ENCODE data around the gene CLCN6. TPM values are rescaled to one million over a fixed set of nuclear protein-coding genes. Genes with fewer than 3 reads are reported as not detected.

Gene CLCN6
- total and polyA plus RNA-seq, 4 donors, result 5.0 to 9.0 (median 6.5) TPM

DNA sequence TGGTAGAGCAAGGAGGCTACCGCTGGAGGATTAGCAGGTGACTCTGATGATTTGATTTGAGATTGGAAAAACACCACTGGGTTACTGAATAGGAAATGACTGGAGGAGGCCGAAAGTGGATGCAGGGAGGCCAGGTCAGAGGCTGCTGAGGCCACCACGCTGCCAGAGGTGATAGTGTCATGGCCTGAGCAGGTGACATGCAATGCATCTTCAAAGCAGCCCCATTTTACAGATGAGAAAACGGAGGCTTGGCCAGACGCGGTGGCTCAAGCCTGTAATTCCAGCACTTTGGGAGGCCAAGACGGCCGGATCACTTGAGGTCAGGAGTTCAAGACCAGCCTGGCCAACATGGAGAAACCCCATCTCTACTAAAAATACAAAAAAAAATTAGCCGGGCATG lies 31.2 kb upstream of the CLCN6 start:
- no peak overlapping the region for H3K27ac ChIP-seq (ENCODE audit: low read depth in 1 of 2, low read length in 2 of 2)
- WGBS, result 95% methylated on average over 9 of the region's 9 CpGs
- H3K4me1 ChIP-seq (ENCODE audit: control insufficient read depth in 4 of 4, insufficient read depth in 4 of 4, low read length in 3 of 4), result peaks cover 0 to 18% (median 9%) of the 10 kb centered on the region in 4 donors
- no peaks in the 10 kb centered on the region for H3K27me3 ChIP-seq (ENCODE audit: control insufficient read depth in 4 of 4, insufficient read depth in 4 of 4, low read length in 3 of 4)
- no peak overlapping the region for H3K4me3 ChIP-seq (ENCODE audit: low read depth in 1 of 3, low read length in 3 of 3)
- no peak for DNase-seq (ENCODE audit: low spot score)
- no peaks in the 10 kb centered on the region for H3K9me3 ChIP-seq (ENCODE audit: control insufficient read depth in 4 of 4, low read length in 3 of 4)
- no peak overlapping the region for H3K9ac ChIP-seq (ENCODE audit: low read depth in 1 of 2, low read length in 2 of 2)
- H3K36me3 ChIP-seq (ENCODE audit: control insufficient read depth in 4 of 4, insufficient read depth in 3 of 4, low read depth in 1 of 4, low read length in 3 of 4), result no peaks in the 10 kb centered on the region
- TF ChIP-seq, protein P1, sequence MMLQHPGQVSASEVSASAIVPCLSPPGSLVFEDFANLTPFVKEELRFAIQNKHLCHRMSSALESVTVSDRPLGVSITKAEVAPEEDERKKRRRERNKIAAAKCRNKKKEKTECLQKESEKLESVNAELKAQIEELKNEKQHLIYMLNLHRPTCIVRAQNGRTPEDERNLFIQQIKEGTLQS (IDR thresholded peaks at IDR 0.05), result no peak
- TF ChIP-seq, protein P2, sequence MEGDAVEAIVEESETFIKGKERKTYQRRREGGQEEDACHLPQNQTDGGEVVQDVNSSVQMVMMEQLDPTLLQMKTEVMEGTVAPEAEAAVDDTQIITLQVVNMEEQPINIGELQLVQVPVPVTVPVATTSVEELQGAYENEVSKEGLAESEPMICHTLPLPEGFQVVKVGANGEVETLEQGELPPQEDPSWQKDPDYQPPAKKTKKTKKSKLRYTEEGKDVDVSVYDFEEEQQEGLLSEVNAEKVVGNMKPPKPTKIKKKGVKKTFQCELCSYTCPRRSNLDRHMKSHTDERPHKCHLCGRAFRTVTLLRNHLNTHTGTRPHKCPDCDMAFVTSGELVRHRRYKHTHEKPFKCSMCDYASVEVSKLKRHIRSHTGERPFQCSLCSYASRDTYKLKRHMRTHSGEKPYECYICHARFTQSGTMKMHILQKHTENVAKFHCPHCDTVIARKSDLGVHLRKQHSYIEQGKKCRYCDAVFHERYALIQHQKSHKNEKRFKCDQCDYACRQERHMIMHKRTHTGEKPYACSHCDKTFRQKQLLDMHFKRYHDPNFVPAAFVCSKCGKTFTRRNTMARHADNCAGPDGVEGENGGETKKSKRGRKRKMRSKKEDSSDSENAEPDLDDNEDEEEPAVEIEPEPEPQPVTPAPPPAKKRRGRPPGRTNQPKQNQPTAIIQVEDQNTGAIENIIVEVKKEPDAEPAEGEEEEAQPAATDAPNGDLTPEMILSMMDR (IDR thresholded peaks at IDR 0.05; ENCODE audit: low read depth, low read length, missing input control), result no peak

DNA sequence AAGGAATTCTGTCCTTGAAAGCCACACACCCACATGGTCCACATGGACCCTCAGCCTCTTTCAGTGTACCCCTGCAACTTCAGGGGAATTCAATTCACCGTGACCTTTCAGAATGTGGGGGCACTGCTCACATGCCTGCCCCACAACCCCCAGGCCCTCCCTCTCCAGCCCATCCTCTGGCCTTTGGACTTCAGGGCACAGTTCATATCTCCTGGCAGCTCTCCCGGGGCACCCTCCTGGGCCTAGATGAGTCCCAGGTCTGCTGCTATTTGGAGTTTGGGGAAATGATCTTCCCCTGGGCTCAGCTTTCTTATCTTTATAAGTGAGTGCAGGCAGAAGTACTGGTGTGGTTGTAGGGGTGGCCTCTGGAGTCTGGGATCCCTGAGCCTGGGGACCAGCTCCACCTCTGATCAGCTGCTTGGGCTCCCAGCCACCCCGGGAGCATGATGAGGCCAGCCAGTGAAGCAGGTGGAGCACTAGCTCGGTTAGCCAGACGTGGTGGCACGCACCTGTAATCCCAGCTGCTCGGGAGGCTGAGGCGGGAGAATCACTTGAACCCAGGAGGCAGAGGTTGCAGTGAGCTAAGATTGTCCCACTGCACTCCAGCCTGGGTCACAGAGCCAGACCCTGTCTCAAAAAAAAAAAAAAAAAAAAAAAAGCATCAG lies 28.2 kb upstream of the CLCN6 start:
- TF ChIP-seq HNF4A (conservative IDR thresholded peaks at IDR 0.05) (peak; percentile 100), SP1 (IDR thresholded peaks at IDR 0.05) (peak; percentile 92), GABPA (IDR thresholded peaks at IDR 0.05 in 1 of 2, conservative IDR thresholded peaks at IDR 0.05 in 1 of 2) (peak in 1 of 2 donors; percentile 14), RAD21 (IDR thresholded peaks at IDR 0.05) (peak in 1 of 2 donors; percentile 21), FOXA1 (IDR thresholded peaks at IDR 0.05) (no peak), RXRA (IDR thresholded peaks at IDR 0.05) (peak; percentile 89), HNF4G (IDR thresholded peaks at IDR 0.05) (peak; percentile 99), NR2F2 (IDR thresholded peaks at IDR 0.05) (peak; percentile 53), JUND (IDR thresholded peaks at IDR 0.05) (peak; percentile 67 to 76), YY1 (IDR thresholded peaks at IDR 0.05) (peak; percentile 67), TAF1 (conservative IDR thresholded peaks at IDR 0.05) (no peak), FOXA2 (IDR thresholded peaks at IDR 0.05) (no peak), EGR1 (IDR thresholded peaks at IDR 0.05; ENCODE audit: low read depth in 2 of 2) (peak in 1 of 2 donors; percentile 28)
- TF ChIP-seq, protein P1 (IDR thresholded peaks at IDR 0.05), result no peak
- TF ChIP-seq, protein P3, sequence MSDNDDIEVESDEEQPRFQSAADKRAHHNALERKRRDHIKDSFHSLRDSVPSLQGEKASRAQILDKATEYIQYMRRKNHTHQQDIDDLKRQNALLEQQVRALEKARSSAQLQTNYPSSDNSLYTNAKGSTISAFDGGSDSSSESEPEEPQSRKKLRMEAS (IDR thresholded peaks at IDR 0.05), result no peak
- TF ChIP-seq, protein P4, sequence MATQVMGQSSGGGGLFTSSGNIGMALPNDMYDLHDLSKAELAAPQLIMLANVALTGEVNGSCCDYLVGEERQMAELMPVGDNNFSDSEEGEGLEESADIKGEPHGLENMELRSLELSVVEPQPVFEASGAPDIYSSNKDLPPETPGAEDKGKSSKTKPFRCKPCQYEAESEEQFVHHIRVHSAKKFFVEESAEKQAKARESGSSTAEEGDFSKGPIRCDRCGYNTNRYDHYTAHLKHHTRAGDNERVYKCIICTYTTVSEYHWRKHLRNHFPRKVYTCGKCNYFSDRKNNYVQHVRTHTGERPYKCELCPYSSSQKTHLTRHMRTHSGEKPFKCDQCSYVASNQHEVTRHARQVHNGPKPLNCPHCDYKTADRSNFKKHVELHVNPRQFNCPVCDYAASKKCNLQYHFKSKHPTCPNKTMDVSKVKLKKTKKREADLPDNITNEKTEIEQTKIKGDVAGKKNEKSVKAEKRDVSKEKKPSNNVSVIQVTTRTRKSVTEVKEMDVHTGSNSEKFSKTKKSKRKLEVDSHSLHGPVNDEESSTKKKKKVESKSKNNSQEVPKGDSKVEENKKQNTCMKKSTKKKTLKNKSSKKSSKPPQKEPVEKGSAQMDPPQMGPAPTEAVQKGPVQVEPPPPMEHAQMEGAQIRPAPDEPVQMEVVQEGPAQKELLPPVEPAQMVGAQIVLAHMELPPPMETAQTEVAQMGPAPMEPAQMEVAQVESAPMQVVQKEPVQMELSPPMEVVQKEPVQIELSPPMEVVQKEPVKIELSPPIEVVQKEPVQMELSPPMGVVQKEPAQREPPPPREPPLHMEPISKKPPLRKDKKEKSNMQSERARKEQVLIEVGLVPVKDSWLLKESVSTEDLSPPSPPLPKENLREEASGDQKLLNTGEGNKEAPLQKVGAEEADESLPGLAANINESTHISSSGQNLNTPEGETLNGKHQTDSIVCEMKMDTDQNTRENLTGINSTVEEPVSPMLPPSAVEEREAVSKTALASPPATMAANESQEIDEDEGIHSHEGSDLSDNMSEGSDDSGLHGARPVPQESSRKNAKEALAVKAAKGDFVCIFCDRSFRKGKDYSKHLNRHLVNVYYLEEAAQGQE (IDR thresholded peaks at IDR 0.05), result peak; percentile 67
- Histone ChIP-seq H3K27ac (ENCODE audit: low read depth in 1 of 2, low read length in 2 of 2) (peak overlapping the region; percentile 45 to 54), H3K9ac (ENCODE audit: low read depth in 1 of 2, low read length in 2 of 2) (peak overlapping the region in 1 of 2 donors; percentile 49), H3K36me3 (ENCODE audit: control insufficient read depth in 4 of 4, insufficient read depth in 3 of 4, low read depth in 1 of 4, low read length in 3 of 4) (no peaks in the 10 kb centered on the region), H3K4me1 (ENCODE audit: control insufficient read depth in 4 of 4, insufficient read depth in 4 of 4, low read length in 3 of 4) (peaks cover 0 to 19% (median 10%) of the 10 kb centered on the region in 4 donors), H3K9me3 (ENCODE audit: control insufficient read depth in 4 of 4, low read length in 3 of 4) (no peaks in the 10 kb centered on the region), H3K27me3 (ENCODE audit: control insufficient read depth in 4 of 4, insufficient read depth in 4 of 4, low read length in 3 of 4) (no peaks in the 10 kb centered on the region), H3K4me3 (ENCODE audit: low read depth in 1 of 3, low read length in 3 of 3) (no peak overlapping the region)
- peak; percentile 70 for DNase-seq (ENCODE audit: low spot score)
- WGBS, result 46% methylated on average over 8 of the region's 8 CpGs

Data from liver (tissue), 9 donors.